Mesenchymal stem cell (in vitro differentiated cells and primary cell): ENCODE data around the gene C6orf132.

Source experiments
- DNase-seq: peaks from one replicate; pipeline ENCODE4 v3.0.0-alpha.2; 2013
- H2AFZ ChIP-seq: one replicate; pipeline ENCODE4 v1.6.1; 2013; ENCODE audit warnings: low read depth, mild to moderate bottlenecking, control low read depth, inconsistent platforms, low read length, moderate library complexity
- H2AK5ac ChIP-seq: 2 replicates; pipeline ENCODE4 v1.6.1; 2013; ENCODE audit warnings: low read length, moderate library complexity, mild to moderate bottlenecking, inconsistent platforms; ENCODE audit not compliant: severe bottlenecking
- H2BK120ac ChIP-seq: one replicate; pipeline ENCODE4 v1.6.1; 2013; ENCODE audit warnings: low read depth, mild to moderate bottlenecking, inconsistent platforms, low read length, moderate library complexity
- H2BK12ac ChIP-seq, 2 experiments: one replicate each; pipeline ENCODE4 v1.6.1; 2013; ENCODE audit warnings: inconsistent platforms in 2 of 2, low read length in 2 of 2, mild to moderate bottlenecking in 2 of 2, moderate library complexity in 2 of 2, control low read depth in 1 of 2
- H2BK15ac ChIP-seq: one replicate; pipeline ENCODE4 v1.6.1; 2013; ENCODE audit warnings: mild to moderate bottlenecking, low read depth, inconsistent platforms; ENCODE audit not compliant: poor library complexity, severe bottlenecking
- H2BK5ac ChIP-seq: 2 replicates; pipeline ENCODE4 v1.6.1; 2013; ENCODE audit warnings: low read depth, mild to moderate bottlenecking, low read length, control low read depth, inconsistent platforms; ENCODE audit not compliant: poor library complexity, severe bottlenecking
- H3K14ac ChIP-seq, 2 experiments: one replicate each; pipeline ENCODE4 v1.6.1; 2013; ENCODE audit warnings: inconsistent platforms in 2 of 2, low read length in 2 of 2, control low read depth in 1 of 2, mild to moderate bottlenecking in 1 of 2, moderate library complexity in 1 of 2
- H3K18ac ChIP-seq, 2 experiments: one replicate each; pipeline ENCODE4 v1.6.1; 2013; ENCODE audit warnings: inconsistent platforms in 2 of 2, low read length in 2 of 2, control low read depth in 1 of 2, low read depth in 1 of 2, mild to moderate bottlenecking in 1 of 2
- H3K23ac ChIP-seq, 2 experiments: one replicate each; pipeline ENCODE4 v1.6.1; 2013; ENCODE audit warnings: inconsistent platforms in 2 of 2, low read length in 2 of 2, mild to moderate bottlenecking in 2 of 2, moderate library complexity in 2 of 2, control low read depth in 1 of 2
- H3K27ac ChIP-seq: 2 replicates; pipeline ENCODE4 v1.5.1; 2013; ENCODE audit warnings: mild to moderate bottlenecking, moderate library complexity, low read length, control low read depth, inconsistent platforms; ENCODE audit not compliant: poor library complexity, severe bottlenecking
- H3K27me3 ChIP-seq, 2 experiments: 2 replicates each; pipeline versions ENCODE4 v1.6.1 to v1.7.0; 2013; ENCODE audit warnings: low read length in 2 of 2, mild to moderate bottlenecking in 2 of 2, moderate library complexity in 2 of 2, control low read depth in 1 of 2, inconsistent platforms in 1 of 2; ENCODE audit not compliant: control insufficient read depth in 1 of 2, insufficient read depth in 1 of 2
- H3K36me3 ChIP-seq, 2 experiments: 2 replicates each; pipeline versions ENCODE4 v1.6.1 to v1.7.0; 2013; ENCODE audit warnings: low read length in 2 of 2, control low read depth in 1 of 2, inconsistent platforms in 1 of 2, low read depth in 1 of 2, mild to moderate bottlenecking in 1 of 2; ENCODE audit not compliant: insufficient read depth in 2 of 2, control insufficient read depth in 1 of 2
- H3K4ac ChIP-seq, 2 experiments: one replicate each; pipeline ENCODE4 v1.6.1; 2013; ENCODE audit warnings: inconsistent platforms in 2 of 2, low read length in 2 of 2, mild to moderate bottlenecking in 2 of 2, moderate library complexity in 2 of 2, control low read depth in 1 of 2, low read depth in 1 of 2
- H3K4me1 ChIP-seq: 2 replicates; pipeline ENCODE4 v1.6.1; 2013; ENCODE audit warnings: low read depth, low read length, control low read depth; ENCODE audit not compliant: control insufficient read depth, insufficient read depth
- H3K4me2 ChIP-seq: 2 replicates; pipeline ENCODE4 v1.6.1; 2013; ENCODE audit warnings: low read length, mild to moderate bottlenecking, inconsistent platforms; ENCODE audit not compliant: poor library complexity, severe bottlenecking
- H3K4me3 ChIP-seq, 2 experiments: 2 replicates each; pipeline versions ENCODE4 v1.5.1 to v1.7.0; 2013; ENCODE audit warnings: low read length in 2 of 2, mild to moderate bottlenecking in 2 of 2, control low read depth in 1 of 2, low read depth in 1 of 2; ENCODE audit not compliant: insufficient read depth in 1 of 2
- H3K79me1 ChIP-seq: replicated peaks from 2 replicates; pipeline ENCODE4 v1.6.1; 2013; ENCODE audit warnings: mild to moderate bottlenecking, control low read depth, low read length, inconsistent platforms; ENCODE audit not compliant: poor library complexity, severe bottlenecking
- H3K9ac ChIP-seq: 2 replicates; pipeline ENCODE4 v1.7.0; 2013; ENCODE audit warnings: mild to moderate bottlenecking, low read length, moderate library complexity
- H3K9me3 ChIP-seq: 2 replicates; pipeline ENCODE4 v1.7.0; 2013; ENCODE audit warnings: mild to moderate bottlenecking, low read length; ENCODE audit not compliant: control insufficient read depth
- H4K8ac ChIP-seq: one replicate; pipeline ENCODE4 v1.6.1; 2013; ENCODE audit warnings: inconsistent platforms, mild to moderate bottlenecking, low read length, moderate library complexity
- H4K91ac ChIP-seq: one replicate; pipeline ENCODE4 v1.6.1; 2013; ENCODE audit warnings: mild to moderate bottlenecking, low read length, inconsistent platforms
- WGBS: methylation state at CpG from one replicate; pipeline ENCODE4 v1.1.7; 2013; ENCODE audit warnings: mixed read lengths; 5-methylcytosine and 5-hydroxymethylcytosine counted together

C6orf132 gene

DNA sequence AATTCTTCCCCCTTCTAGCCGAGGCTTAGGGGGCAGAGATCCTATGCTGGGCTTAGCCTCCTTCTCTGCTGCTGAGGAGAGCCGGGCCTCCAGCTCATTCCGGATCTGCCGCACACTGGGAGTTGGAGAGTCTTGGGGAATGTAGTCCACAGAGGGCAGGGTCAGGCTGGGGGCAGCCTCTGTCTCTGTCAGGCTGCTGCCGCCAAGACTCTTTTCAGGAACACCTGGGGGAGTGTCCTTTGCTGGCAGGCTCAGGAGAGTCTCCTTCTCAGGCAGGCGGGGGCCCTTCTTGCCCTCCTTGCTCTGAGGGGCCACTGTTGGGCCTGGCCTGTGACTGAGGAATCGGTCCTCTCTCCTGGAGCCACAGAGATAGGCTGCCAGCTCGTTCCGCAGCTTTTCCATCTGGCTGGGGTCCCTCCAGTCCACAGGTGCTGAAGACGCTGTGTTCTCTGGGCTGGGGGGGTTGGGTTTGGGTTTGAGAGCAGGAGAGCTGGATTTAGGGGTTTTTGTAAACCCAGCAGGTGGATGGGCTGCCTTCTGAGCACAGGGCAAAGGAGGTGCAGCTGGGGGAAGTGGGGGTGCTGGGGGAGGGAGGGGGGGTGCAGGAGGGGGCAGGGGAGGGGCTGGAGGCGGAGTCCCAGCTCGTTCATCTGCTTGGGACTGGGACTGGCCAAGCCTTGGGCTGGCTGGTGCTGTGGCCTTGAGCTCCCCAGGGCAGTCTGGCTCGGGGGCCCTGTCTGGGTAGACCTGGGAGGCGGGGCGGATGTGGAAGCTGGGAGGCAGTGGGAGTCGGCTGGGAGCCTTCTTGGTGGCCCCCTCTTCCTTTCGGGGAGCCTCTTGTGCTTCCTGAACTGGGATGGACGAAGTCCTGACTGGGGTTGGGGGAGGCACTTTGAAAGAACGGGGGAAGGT lies 36.1 kb downstream of the C6orf132 start:
- H2AFZ ChIP-seq: no peak overlapping the region
- H2BK12ac ChIP-seq: no peak overlapping the region
- 89% methylated on average over 18 of the region's 19 CpGs for WGBS
- no peaks in the 10 kb centered on the region for H3K9me3 ChIP-seq
- no peak overlapping the region for H3K9ac ChIP-seq
- no peak overlapping the region for H3K4ac ChIP-seq
- H3K4me1 ChIP-seq: peaks cover 7% of the 10 kb centered on the region
- no peak overlapping the region for H3K18ac ChIP-seq
- H3K27ac ChIP-seq: no peak overlapping the region
- no peak overlapping the region for H3K23ac ChIP-seq
- no peak overlapping the region for H2BK5ac ChIP-seq
- no peaks in the 10 kb centered on the region for H3K79me1 ChIP-seq
- H2AK5ac ChIP-seq: no peak overlapping the region
- H2BK15ac ChIP-seq: peak overlapping the region; percentile 35
- no peak for DNase-seq
- H4K91ac ChIP-seq: no peak overlapping the region
- H4K8ac ChIP-seq: no peak overlapping the region
- H3K36me3 ChIP-seq: peaks cover 14 to 52% of the 10 kb centered on the region in 2 experiments
- H2BK120ac ChIP-seq: no peak overlapping the region
- H3K14ac ChIP-seq: no peak overlapping the region
- no peaks in the 10 kb centered on the region for H3K27me3 ChIP-seq
- H3K4me3 ChIP-seq: no peak overlapping the region
- no peak overlapping the region for H3K4me2 ChIP-seq

DNA sequence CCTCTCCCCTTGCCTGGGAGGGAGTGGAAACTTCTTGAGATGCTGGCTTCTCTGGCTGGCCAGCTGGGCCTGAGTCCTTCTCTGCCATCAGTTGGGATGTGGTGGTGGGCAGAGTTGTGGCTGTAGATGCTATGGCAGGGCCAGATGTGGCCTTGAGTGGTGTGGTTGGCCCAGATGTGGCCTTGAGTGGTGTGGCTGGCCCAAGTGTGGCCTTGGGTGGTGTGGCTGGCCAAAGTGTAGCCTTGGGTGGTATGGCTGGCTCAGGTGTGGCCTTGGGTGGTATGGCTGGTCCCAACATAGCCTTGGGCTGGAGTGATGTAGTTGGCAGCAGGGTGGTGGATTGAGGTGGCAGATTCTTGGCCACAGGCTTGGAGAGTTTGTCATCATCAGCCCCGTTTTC lies 36.7 kb downstream of the C6orf132 start:
- H2AK5ac ChIP-seq: no peak overlapping the region
- no peak for DNase-seq
- H3K9ac ChIP-seq: no peak overlapping the region
- 83% methylated on average over 1 of the region's 1 CpG for WGBS
- H4K8ac ChIP-seq: no peak overlapping the region
- H3K4me1 ChIP-seq: peaks cover 7% of the 10 kb centered on the region
- no peak overlapping the region for H3K23ac ChIP-seq
- H3K27ac ChIP-seq: no peak overlapping the region
- peak overlapping the region in 1 of 2 experiments; percentile 27 for H2BK12ac ChIP-seq
- no peak overlapping the region for H2BK120ac ChIP-seq
- H3K36me3 ChIP-seq: peaks cover 14 to 52% of the 10 kb centered on the region in 2 experiments
- no peak overlapping the region for H2BK15ac ChIP-seq
- no peaks in the 10 kb centered on the region for H3K27me3 ChIP-seq
- no peak overlapping the region for H3K14ac ChIP-seq
- H3K4me3 ChIP-seq: no peak overlapping the region
- no peak overlapping the region for H3K4me2 ChIP-seq
- no peaks in the 10 kb centered on the region for H3K9me3 ChIP-seq
- no peak overlapping the region for H3K18ac ChIP-seq
- no peaks in the 10 kb centered on the region for H3K79me1 ChIP-seq
- H3K4ac ChIP-seq: no peak overlapping the region
- no peak overlapping the region for H2AFZ ChIP-seq
- no peak overlapping the region for H2BK5ac ChIP-seq
- no peak overlapping the region for H4K91ac ChIP-seq

DNA sequence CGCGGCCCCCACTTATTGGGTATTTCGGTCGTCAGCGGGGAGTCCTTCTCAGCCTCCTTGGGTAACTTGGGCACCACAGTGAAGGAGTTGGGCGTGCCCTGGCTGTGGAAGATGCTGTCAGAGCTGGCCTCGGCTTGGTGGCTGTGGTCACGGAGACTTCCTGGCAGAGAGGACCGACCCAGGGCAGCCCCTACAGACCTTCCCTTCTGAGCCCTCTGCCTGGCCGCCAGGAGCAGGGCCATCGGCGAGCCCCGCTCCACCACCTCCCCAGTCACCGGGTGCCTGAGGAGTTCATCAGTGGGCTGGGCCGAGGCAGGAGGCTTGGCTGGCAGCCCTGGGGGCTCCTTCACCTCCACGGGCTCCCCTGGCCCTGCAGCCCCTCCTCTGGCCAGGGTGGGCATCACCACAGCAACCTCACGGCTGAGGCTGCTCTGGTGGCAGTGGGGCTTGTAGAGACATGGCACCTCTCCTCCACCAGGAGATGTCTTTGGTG lies 37.2 kb downstream of the C6orf132 start:
- Histone ChIP-seq H2AK5ac (no peak overlapping the region), H3K36me3 (peaks cover 14 to 52% of the 10 kb centered on the region in 2 experiments), H3K9ac (no peak overlapping the region), H3K9me3 (no peaks in the 10 kb centered on the region), H3K4ac (no peak overlapping the region), H2BK5ac (no peak overlapping the region), H2BK15ac (peak overlapping the region; percentile 86), H2BK12ac (peak overlapping the region in 1 of 2 experiments; percentile 25), H3K23ac (no peak overlapping the region), H4K8ac (no peak overlapping the region), H3K4me2 (no peak overlapping the region), H3K18ac (no peak overlapping the region), H3K27ac (no peak overlapping the region), H2AFZ (no peak overlapping the region), H3K79me1 (no peaks in the 10 kb centered on the region), H2BK120ac (no peak overlapping the region), H3K27me3 (no peaks in the 10 kb centered on the region), H3K4me3 (no peak overlapping the region), H4K91ac (peak overlapping the region; percentile 15), H3K4me1 (peaks cover 9% of the 10 kb centered on the region), H3K14ac (no peak overlapping the region)
- DNase-seq: no peak
- 94% methylated on average over 17 of the region's 17 CpGs for WGBS

DNA sequence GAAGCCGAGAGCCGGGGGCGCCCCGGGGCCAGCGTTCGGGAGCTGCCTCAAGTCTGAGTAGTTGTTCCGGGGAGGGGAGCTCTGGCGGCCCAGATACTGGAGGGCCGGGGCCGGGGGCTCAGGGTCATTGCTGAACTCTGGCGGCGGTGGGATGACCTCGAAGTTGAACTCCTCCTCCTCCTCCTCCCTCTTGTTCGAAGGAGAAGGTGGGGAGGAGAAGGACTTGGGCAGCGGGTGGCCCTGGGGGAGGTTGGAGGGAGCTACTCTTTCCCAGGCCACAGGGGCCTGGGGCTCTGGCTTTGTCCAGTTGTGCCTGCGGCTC lies 37.7 kb downstream of the C6orf132 start:
- H3K4ac ChIP-seq: no peak overlapping the region
- WGBS: 53% methylated on average over 9 of the region's 16 CpGs
- no peak for DNase-seq
- H3K36me3 ChIP-seq: peaks cover 10 to 49% of the 10 kb centered on the region in 2 experiments
- H4K91ac ChIP-seq: peak overlapping the region; percentile 15
- H2BK5ac ChIP-seq: no peak overlapping the region
- H3K14ac ChIP-seq: no peak overlapping the region
- H3K27me3 ChIP-seq: no peaks in the 10 kb centered on the region
- H3K9ac ChIP-seq: peak overlapping the region; percentile 69
- H4K8ac ChIP-seq: peak overlapping the region; percentile 88
- H2AK5ac ChIP-seq: no peak overlapping the region
- H3K9me3 ChIP-seq: no peaks in the 10 kb centered on the region
- no peak overlapping the region for H3K27ac ChIP-seq
- no peak overlapping the region for H2BK12ac ChIP-seq
- H2BK15ac ChIP-seq: no peak overlapping the region
- no peaks in the 10 kb centered on the region for H3K79me1 ChIP-seq
- no peak overlapping the region for H3K18ac ChIP-seq
- H3K4me3 ChIP-seq: peak overlapping the region; percentile 12 to 62
- H3K4me1 ChIP-seq: peaks cover 13% of the 10 kb centered on the region
- no peak overlapping the region for H2AFZ ChIP-seq
- peak overlapping the region; percentile 23 for H2BK120ac ChIP-seq
- no peak overlapping the region for H3K23ac ChIP-seq
- H3K4me2 ChIP-seq: no peak overlapping the region
